GM12878 (cell line): ENCODE results near the gene KIAA0319L. TPM values are rescaled to one million over a fixed set of nuclear protein-coding genes. Genes with fewer than 3 reads are reported as not detected.

Experiments used
- ATAC-seq: fragments of 200-7000 bp; cut with Tn5 transposase; 3 replicates; pipeline ENCODE4 v1.9.1; 2020; ENCODE audit warnings: mild to moderate bottlenecking, moderate library complexity
- BruUV-seq: library from RNA; stranded (reverse); fragments of 400-500 nt; replicated peaks from 2 replicates; lab custom pipeline; 2021; lab: Mats Ljungman, UMichigan
- CTCF ChIA-PET: fragments of 300-600 bp; sonication (Branson Sonifier 250); formaldehyde crosslinking; extraction: SDS; loops from one replicate; lab custom pipeline; 2021; ENCODE audit warnings: inconsistent platforms; lab: Yijun Ruan, JAX
- POLR2A ChIA-PET: fragments of 350-600 bp; formaldehyde crosslinking; extraction: SDS; loops from one replicate; lab custom pipeline; 2021; ENCODE audit warnings: inconsistent platforms; lab: Charles Lee
- RAD21 ChIA-PET: fragments of 300-600 bp; sonication (Branson Sonifier 250); formaldehyde crosslinking; loops from one replicate; lab custom pipeline; 2023; ENCODE audit warnings: antibody characterized with exemption; ENCODE audit not compliant: unreplicated experiment; lab: Charles Lee
- SMC1A ChIA-PET: fragments of 300-600 bp; sonication (Branson Sonifier 250); formaldehyde crosslinking; loops from one replicate; lab custom pipeline; 2023; ENCODE audit not compliant: unreplicated experiment, uncharacterized antibody; lab: Charles Lee
- DNase-seq: peaks from one replicate; pipeline ENCODE4 v3.0.0-alpha.2; 2011; ENCODE audit warnings: low read depth, low spot score
- FAIRE-seq: peaks from 3 replicates; lab custom pipeline; 2011; peaks lifted over from hg19 to GRCh38; lab: Jason Lieb, UNC
- H2AFZ ChIP-seq: 2 replicates; pipeline ENCODE4 v1.6.0; 2011; ENCODE audit warnings: low read depth, low read length, control low read depth; ENCODE audit not compliant: control insufficient read depth
- H3K27ac ChIP-seq: 2 replicates; pipeline ENCODE4 v1.5.1; 2011; ENCODE audit warnings: control low read depth; ENCODE audit not compliant: control insufficient read depth, insufficient read depth
- H3K27me3 ChIP-seq, 2 experiments: replicated peaks in 1 of 2; 2 replicates each; pipeline versions ENCODE4 v1.6.0 to v1.6.1; 2011; ENCODE audit warnings: low read length in 1 of 2; ENCODE audit not compliant: control insufficient read depth in 2 of 2, insufficient read depth in 2 of 2
- H3K36me3 ChIP-seq, 2 experiments: 2 replicates each; pipeline ENCODE4 v1.5.1; 2011; ENCODE audit warnings: low read length in 1 of 2; ENCODE audit not compliant: control insufficient read depth in 2 of 2, insufficient read depth in 2 of 2
- H3K4me1 ChIP-seq: 2 replicates; pipeline ENCODE4 v1.6.1; 2011; ENCODE audit warnings: mild to moderate bottlenecking, low read length, moderate library complexity, mixed read lengths; ENCODE audit not compliant: control insufficient read depth, insufficient read depth
- H3K4me2 ChIP-seq: 2 replicates; pipeline ENCODE4 v1.6.0; 2011; ENCODE audit warnings: control low read depth; ENCODE audit not compliant: control insufficient read depth, insufficient read depth
- H3K4me3 ChIP-seq: fragments of 200-600 bp; sonication (generic); 2 replicates; pipeline ENCODE4 v1.5.1; 2016
- H3K79me2 ChIP-seq: 2 replicates; pipeline ENCODE4 v1.6.0; 2011; ENCODE audit warnings: low read length; ENCODE audit not compliant: control insufficient read depth, insufficient read depth
- H3K9ac ChIP-seq: 2 replicates; pipeline ENCODE4 v1.8.0; 2011; ENCODE audit warnings: low read length, control low read depth, mixed read lengths; ENCODE audit not compliant: control insufficient read depth, insufficient read depth
- H3K9me3 ChIP-seq: replicated peaks from 3 replicates; pipeline ENCODE4 v1.5.1; 2011; ENCODE audit warnings: mild to moderate bottlenecking, low read length; ENCODE audit not compliant: control insufficient read depth, insufficient read depth
- H4K20me1 ChIP-seq: 2 replicates; pipeline ENCODE4 v1.6.0; 2011; ENCODE audit not compliant: control insufficient read depth, insufficient read depth
- ETV6 ChIP-seq, 2 experiments: fragments of 450-650 bp in 1 of 2; IDR thresholded peaks in 1 of 2; conservative IDR thresholded peaks in 1 of 2; 2 replicates each; pipeline ENCODE4 v1.6.1; 2014; ENCODE audit warnings: antibody characterized with exemption in 1 of 2, borderline replicate concordance in 1 of 2, low read depth in 1 of 2, mild to moderate bottlenecking in 1 of 2, moderate library complexity in 1 of 2
- GATAD2B ChIP-seq: fragments of 450-650 bp; conservative IDR thresholded peaks from 2 replicates; pipeline ENCODE4 v1.6.1; 2017; ENCODE audit warnings: low read depth, mild to moderate bottlenecking, moderate library complexity
- IKZF1 ChIP-seq: fragments of 450-650 bp; conservative IDR thresholded peaks from 2 replicates; pipeline ENCODE4 v1.6.1; 2017; ENCODE audit warnings: antibody characterized with exemption, mild to moderate bottlenecking
- MYB ChIP-seq: fragments of 150-350 bp; IDR thresholded peaks from 2 replicates; pipeline ENCODE4 v1.6.1; 2014; ENCODE audit warnings: mild to moderate bottlenecking, low read depth, low read length, borderline replicate concordance
- NBN ChIP-seq: fragments of 450-650 bp; IDR thresholded peaks from 2 replicates; pipeline ENCODE4 v1.6.1; 2016
- NR2F1 ChIP-seq: fragments of 450-650 bp; conservative IDR thresholded peaks from 2 replicates; pipeline ENCODE4 v1.6.1; 2017; ENCODE audit warnings: mild to moderate bottlenecking
- PML ChIP-seq: IDR thresholded peaks from 2 replicates; pipeline ENCODE4 v1.6.1; 2012; ENCODE audit warnings: low read length, inconsistent platforms
- POLR2A ChIP-seq: IDR thresholded peaks from 2 replicates; pipeline ENCODE4 v1.6.1; 2011; ENCODE audit warnings: low read depth, mild to moderate bottlenecking, low read length
- POLR2AphosphoS5 ChIP-seq: IDR thresholded peaks from 2 replicates; pipeline ENCODE4 v1.6.1; 2011; ENCODE audit warnings: mild to moderate bottlenecking, low read length, inconsistent platforms
- TCF12 ChIP-seq: IDR thresholded peaks from 2 replicates; pipeline ENCODE4 v1.6.1; 2011; ENCODE audit warnings: low read depth, mild to moderate bottlenecking, low read length
- ZNF592 ChIP-seq: fragments of 450-650 bp; IDR thresholded peaks from 2 replicates; pipeline ENCODE4 v1.6.1; 2017; ENCODE audit warnings: mild to moderate bottlenecking, moderate library complexity
- WGBS: methylation state at CpG from one replicate; pipeline ENCODE4 v1.1.6; 2016; ENCODE audit warnings: low lambda C conversion rate; ENCODE audit not compliant: insufficient replicate concordance, insufficient coverage; ENCODE audit errors: missing lambda C conversion rate; 5-methylcytosine and 5-hydroxymethylcytosine counted together
- in situ Hi-C: fragments of 300-500 bp; cut with MboI; formaldehyde crosslinking; loops from 9 replicates; pipeline ENCODE4 v1.14.3; 2018; ENCODE audit warnings: mixed read lengths
- intact Hi-C: fragments of 100-400 bp; cut with micrococcal nuclease; formaldehyde crosslinking; loops from one replicate; pipeline ENCODE4 v1.14.2; 2022; ENCODE audit not compliant: unreplicated experiment
- polyA plus RNA-seq, 11 experiments: library from polyadenylated mRNA; depleted of rRNA in 4 of 11; unstranded in 6 of 11; stranded (reverse) in 5 of 11; fragments of >200 nt; fragmentation: Nextera tagmentation in 4 of 11; fragmentation: Illumina TruSeq in 1 of 11; extraction: Ambion mirVana in 4 of 11; extraction: Trizol in 1 of 11; gene quantifications; 1 replicate in 1 of 11; 2 replicates in 10 of 11; pipeline versions ENCODE4 v1.2.1 to v1.2.3, GENCODE V29; 2011 to 2016; ENCODE audit warnings: inconsistent platforms in 2 of 11, missing spikeins in 2 of 11, low read depth in 1 of 11
- total RNA-seq, 4 experiments: library from RNA; depleted of rRNA in 3 of 4; stranded (reverse); fragments of >200 nt in 3 of 4; fragmentation: Illumina TruSeq in 1 of 4; extraction: Trizol in 1 of 4; gene quantifications; 2 replicates each; pipeline versions ENCODE4 v1.2.1 to v1.2.3, GENCODE V29; 2013 to 2021
- TF ChIP-seq, protein P1 (sequence below): fragments of 450-650 bp; IDR thresholded peaks from 2 replicates; pipeline ENCODE4 v1.6.1; 2016; ENCODE audit warnings: mild to moderate bottlenecking
- TF ChIP-seq, protein P2 (sequence below): fragments of 450-650 bp; IDR thresholded peaks from 2 replicates; pipeline ENCODE4 v1.6.1; 2017; ENCODE audit warnings: low read depth, mild to moderate bottlenecking, moderate library complexity

Gene KIAA0319L
- total and polyA plus RNA-seq, 10 of the 15 experiments (the other 5 are each of a cell fraction or from before 2014, with no cell fraction given) = 2.6 to 57.8 (median 25.4) TPM

GRCh38 chr1:35539073-35539823 is 18.0 kb downstream of the KIAA0319L start:
- H3K27ac ChIP-seq = peak overlapping the region; percentile 87
- H3K9ac ChIP-seq = peak overlapping the region; percentile 52
- SMC1A ChIA-PET = interaction anchor here (0.6 to 8.8 kb wide), 15 partner anchors 10 to 135 kb away, joined by 3 to 254 read pairs (median 4); partner anchors contain the start of gene KIAA0319L
- RAD21 ChIA-PET = interaction anchor here (1.3 to 8.4 kb wide), 8 partner anchors 10 to 198 kb away, joined by 3 to 139 read pairs (median 14); partner anchors contain the start of genes KIAA0319L and NCDN
- H3K4me1 ChIP-seq = peaks cover 27% of the 10 kb centered on the region
- peaks cover 47% of the 10 kb centered on the region for H3K79me2 ChIP-seq
- CTCF ChIA-PET = interaction anchor here (0.8 to 12.7 kb wide), 10 partner anchors 10 to 87 kb away, joined by 3 to 260 read pairs (median 12); partner anchors contain the start of genes KIAA0319L and NCDN
- WGBS = 0% methylated on average over 6 of the region's 6 CpGs
- H3K4me2 ChIP-seq = peak overlapping the region; percentile 92
- intact Hi-C loops = loop anchor here (1.0 to 2.0 kb wide), 2 partner anchors 18 to 32 kb away; partner anchors contain the start of genes KIAA0319L and NCDN
- H3K4me3 ChIP-seq = peak overlapping the region; percentile 39
- in situ Hi-C loops = no loop called here
- H2AFZ ChIP-seq = peak overlapping the region; percentile 63
- H3K36me3 ChIP-seq = no peaks in the 10 kb centered on the region; a peak in 1 of 4 replicates
- peak; percentile 73 for ATAC-seq
- POLR2A ChIA-PET = interaction anchor here (0.6 to 7.3 kb wide), 10 partner anchors 10 to 346 kb away, joined by 3 to 65 read pairs (median 6); partner anchors contain the start of genes KIAA0319L and SFPQ
- no peaks in the 10 kb centered on the region for H3K27me3 ChIP-seq
- BruUV-seq = no TSS peak
- H4K20me1 ChIP-seq = no peaks in the 10 kb centered on the region
- no peaks in the 10 kb centered on the region for H3K9me3 ChIP-seq
- no peak for FAIRE-seq
- DNase-seq = peak; percentile 75
- TF ChIP-seq, protein P1, sequence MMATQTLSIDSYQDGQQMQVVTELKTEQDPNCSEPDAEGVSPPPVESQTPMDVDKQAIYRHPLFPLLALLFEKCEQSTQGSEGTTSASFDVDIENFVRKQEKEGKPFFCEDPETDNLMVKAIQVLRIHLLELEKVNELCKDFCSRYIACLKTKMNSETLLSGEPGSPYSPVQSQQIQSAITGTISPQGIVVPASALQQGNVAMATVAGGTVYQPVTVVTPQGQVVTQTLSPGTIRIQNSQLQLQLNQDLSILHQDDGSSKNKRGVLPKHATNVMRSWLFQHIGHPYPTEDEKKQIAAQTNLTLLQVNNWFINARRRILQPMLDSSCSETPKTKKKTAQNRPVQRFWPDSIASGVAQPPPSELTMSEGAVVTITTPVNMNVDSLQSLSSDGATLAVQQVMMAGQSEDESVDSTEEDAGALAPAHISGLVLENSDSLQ = peak; percentile 37; the same call in 1 of the 2 replicates
- no peak for TF ChIP-seq TCF12
- TF ChIP-seq, protein P2, sequence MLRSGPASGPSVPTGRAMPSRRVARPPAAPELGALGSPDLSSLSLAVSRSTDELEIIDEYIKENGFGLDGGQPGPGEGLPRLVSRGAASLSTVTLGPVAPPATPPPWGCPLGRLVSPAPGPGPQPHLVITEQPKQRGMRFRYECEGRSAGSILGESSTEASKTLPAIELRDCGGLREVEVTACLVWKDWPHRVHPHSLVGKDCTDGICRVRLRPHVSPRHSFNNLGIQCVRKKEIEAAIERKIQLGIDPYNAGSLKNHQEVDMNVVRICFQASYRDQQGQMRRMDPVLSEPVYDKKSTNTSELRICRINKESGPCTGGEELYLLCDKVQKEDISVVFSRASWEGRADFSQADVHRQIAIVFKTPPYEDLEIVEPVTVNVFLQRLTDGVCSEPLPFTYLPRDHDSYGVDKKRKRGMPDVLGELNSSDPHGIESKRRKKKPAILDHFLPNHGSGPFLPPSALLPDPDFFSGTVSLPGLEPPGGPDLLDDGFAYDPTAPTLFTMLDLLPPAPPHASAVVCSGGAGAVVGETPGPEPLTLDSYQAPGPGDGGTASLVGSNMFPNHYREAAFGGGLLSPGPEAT = no peak
- TF ChIP-seq NR2F1 = peak; percentile 92
- 0 out of 2 replicates have a peak, but pooled peaks have one; percentile 5 for TF ChIP-seq PML
- 0 out of 2 replicates have a peak, but pooled peaks have one; percentile 64 for TF ChIP-seq GATAD2B
- TF ChIP-seq POLR2A = peak; percentile 41
- peak; percentile 21; the same call in 1 of the 2 replicates for TF ChIP-seq POLR2AphosphoS5
- no peak for TF ChIP-seq MYB
- 0 out of 4 replicates have a peak, but pooled peaks of 1 of the 2 experiments have one; percentile 28 for TF ChIP-seq ETV6 (conservative IDR thresholded peaks at IDR 0.05 in 1 of 2, IDR thresholded peaks at IDR 0.05 in 1 of 2; ENCODE audit: borderline replicate concordance in 1 of 2, low read depth in 1 of 2)
- peak; percentile 74; the same call in 1 of the 2 replicates for TF ChIP-seq ZNF592
- TF ChIP-seq IKZF1 = peak; percentile 21; the same call in 1 of the 2 replicates
- TF ChIP-seq NBN = 0 out of 2 replicates have a peak, but pooled peaks have one; percentile 30
